Measurements from ENCODE around the gene MEX3C. TPM values are rescaled to one million over a fixed set of nuclear protein-coding genes. Genes with fewer than 3 reads are reported as not detected.

MEX3C gene
- total RNA-seq, 1 experiment from 2014 or later, result 45.0 TPM

DNA sequence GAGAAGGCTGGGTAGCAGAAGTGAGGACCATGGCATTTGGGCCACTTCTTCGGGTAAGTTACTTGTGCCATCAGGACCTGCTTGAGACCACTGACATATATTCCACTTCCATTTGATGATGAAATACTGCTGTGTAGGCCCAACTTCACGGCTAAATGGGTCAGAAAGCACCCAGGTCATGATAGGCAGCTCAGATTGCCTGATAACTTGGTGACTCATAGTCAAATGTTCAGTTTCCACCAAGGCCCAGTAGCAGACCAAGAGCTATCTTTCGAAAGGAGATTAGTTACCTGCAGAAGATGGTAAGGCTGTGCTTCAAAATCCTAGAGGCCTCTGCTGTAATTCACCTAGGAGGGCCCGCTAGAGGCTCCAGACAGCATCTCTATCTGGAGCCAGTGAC lies 31.8 kb upstream of the MEX3C start:
- ChIA-PET POLR2A (no interaction called here), CTCF (no interaction called here), RAD21 (ENCODE audit: low non-redundant PET in 1 of 2, low total read pairs in 2 of 2, uncharacterized antibody in 2 of 2, unreplicated experiment in 2 of 2) (no interaction called here)
- H3K36me3 ChIP-seq (ENCODE audit: control insufficient read depth in 1 of 2, insufficient read depth in 2 of 2, low read length in 2 of 2), result no peaks in the 10 kb centered on the region
- ATAC-seq (no peak), DNase-seq (ENCODE audit: low read depth, low spot score) (no peak)
- H3K4me3 ChIP-seq (replicated peaks in 1 of 2; ENCODE audit: low read depth in 1 of 2, low read length in 2 of 2), result no peak overlapping the region
- TF ChIP-seq YY1 (IDR thresholded peaks at IDR 0.05; ENCODE audit: extremely low read depth, insufficient replicate concordance, low read depth, low read length), result no peak
- TF ChIP-seq SIN3A (IDR thresholded peaks at IDR 0.05; ENCODE audit: low read depth), result no peak
- TF ChIP-seq, protein P1, sequence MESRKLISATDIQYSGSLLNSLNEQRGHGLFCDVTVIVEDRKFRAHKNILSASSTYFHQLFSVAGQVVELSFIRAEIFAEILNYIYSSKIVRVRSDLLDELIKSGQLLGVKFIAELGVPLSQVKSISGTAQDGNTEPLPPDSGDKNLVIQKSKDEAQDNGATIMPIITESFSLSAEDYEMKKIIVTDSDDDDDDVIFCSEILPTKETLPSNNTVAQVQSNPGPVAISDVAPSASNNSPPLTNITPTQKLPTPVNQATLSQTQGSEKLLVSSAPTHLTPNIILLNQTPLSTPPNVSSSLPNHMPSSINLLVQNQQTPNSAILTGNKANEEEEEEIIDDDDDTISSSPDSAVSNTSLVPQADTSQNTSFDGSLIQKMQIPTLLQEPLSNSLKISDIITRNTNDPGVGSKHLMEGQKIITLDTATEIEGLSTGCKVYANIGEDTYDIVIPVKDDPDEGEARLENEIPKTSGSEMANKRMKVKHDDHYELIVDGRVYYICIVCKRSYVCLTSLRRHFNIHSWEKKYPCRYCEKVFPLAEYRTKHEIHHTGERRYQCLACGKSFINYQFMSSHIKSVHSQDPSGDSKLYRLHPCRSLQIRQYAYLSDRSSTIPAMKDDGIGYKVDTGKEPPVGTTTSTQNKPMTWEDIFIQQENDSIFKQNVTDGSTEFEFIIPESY (IDR thresholded peaks at IDR 0.05; ENCODE audit: extremely low read depth, insufficient replicate concordance, low read length), result no peak
- TF ChIP-seq, protein P2, sequence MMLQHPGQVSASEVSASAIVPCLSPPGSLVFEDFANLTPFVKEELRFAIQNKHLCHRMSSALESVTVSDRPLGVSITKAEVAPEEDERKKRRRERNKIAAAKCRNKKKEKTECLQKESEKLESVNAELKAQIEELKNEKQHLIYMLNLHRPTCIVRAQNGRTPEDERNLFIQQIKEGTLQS (IDR thresholded peaks at IDR 0.05), result no peak
- TF ChIP-seq, protein P3, sequence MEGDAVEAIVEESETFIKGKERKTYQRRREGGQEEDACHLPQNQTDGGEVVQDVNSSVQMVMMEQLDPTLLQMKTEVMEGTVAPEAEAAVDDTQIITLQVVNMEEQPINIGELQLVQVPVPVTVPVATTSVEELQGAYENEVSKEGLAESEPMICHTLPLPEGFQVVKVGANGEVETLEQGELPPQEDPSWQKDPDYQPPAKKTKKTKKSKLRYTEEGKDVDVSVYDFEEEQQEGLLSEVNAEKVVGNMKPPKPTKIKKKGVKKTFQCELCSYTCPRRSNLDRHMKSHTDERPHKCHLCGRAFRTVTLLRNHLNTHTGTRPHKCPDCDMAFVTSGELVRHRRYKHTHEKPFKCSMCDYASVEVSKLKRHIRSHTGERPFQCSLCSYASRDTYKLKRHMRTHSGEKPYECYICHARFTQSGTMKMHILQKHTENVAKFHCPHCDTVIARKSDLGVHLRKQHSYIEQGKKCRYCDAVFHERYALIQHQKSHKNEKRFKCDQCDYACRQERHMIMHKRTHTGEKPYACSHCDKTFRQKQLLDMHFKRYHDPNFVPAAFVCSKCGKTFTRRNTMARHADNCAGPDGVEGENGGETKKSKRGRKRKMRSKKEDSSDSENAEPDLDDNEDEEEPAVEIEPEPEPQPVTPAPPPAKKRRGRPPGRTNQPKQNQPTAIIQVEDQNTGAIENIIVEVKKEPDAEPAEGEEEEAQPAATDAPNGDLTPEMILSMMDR (IDR thresholded peaks at IDR 0.05 in 2 of 3, conservative IDR thresholded peaks at IDR 0.05 in 1 of 3; ENCODE audit: borderline replicate concordance in 1 of 3, insufficient read depth in 1 of 3, low read depth in 2 of 3, low read length in 2 of 3), result no peak
- no peak for TF ChIP-seq POLR2A (IDR thresholded peaks at IDR 0.05; ENCODE audit: borderline replicate concordance, extremely low read depth, insufficient read depth, insufficient read length)
- no peak overlapping the region for H3K9ac ChIP-seq (ENCODE audit: low read length)
- no peak overlapping the region for H3K4me2 ChIP-seq (ENCODE audit: low read length)
- no TSS peak for BruUV-seq (replicated peaks)
- no peaks in the 10 kb centered on the region for H4K20me1 ChIP-seq (ENCODE audit: insufficient read depth)
- no peaks in the 10 kb centered on the region for H3K9me2 ChIP-seq (ENCODE audit: insufficient read depth)
- no peaks in the 10 kb centered on the region for H3K9me3 ChIP-seq (ENCODE audit: control insufficient read depth in 1 of 2, insufficient read depth in 1 of 2, low read depth in 1 of 2, low read length in 2 of 2)
- no peaks in the 10 kb centered on the region; the same call in 1 of the 2 replicates for H3K27me3 ChIP-seq (ENCODE audit: insufficient read depth, low read length)
- intact Hi-C loops (cut with micrococcal nuclease), result no loop called here
- no peaks in the 10 kb centered on the region for H3K79me2 ChIP-seq (ENCODE audit: insufficient read depth, low read length)
- H3K4me1 ChIP-seq (ENCODE audit: control insufficient read depth in 1 of 2, insufficient read depth in 2 of 2, low read length in 2 of 2), result peaks cover 0 to 1% of the 10 kb centered on the region in 2 experiments; a peak in 1 of 4 replicates
- H3K27ac ChIP-seq (ENCODE audit: low read depth, low read length), result no peak overlapping the region
- no peak overlapping the region for H2AFZ ChIP-seq (ENCODE audit: low read depth, low read length, poor library complexity, severe bottlenecking)
